Karpas-422 (cell line): ENCODE measurements around the gene ELK3. TPM values are rescaled to one million over a fixed set of nuclear protein-coding genes. Genes with fewer than 3 reads are reported as not detected.

ENCODE experiments used
- DNase-seq: peaks from one replicate; pipeline ENCODE4 v3.0.0-alpha.2; 2015
- H2AFZ ChIP-seq: fragments of 200-600 bp; sonication (generic); 2 replicates; pipeline ENCODE4 v1.6.1; 2014; ENCODE audit warnings: antibody characterized with exemption, low read length, mixed read lengths
- H3K27ac ChIP-seq: fragments of 200-600 bp; sonication (generic); 2 replicates; pipeline ENCODE4 v1.5.1; 2014; ENCODE audit warnings: mild to moderate bottlenecking, low read length, moderate library complexity
- H3K27me3 ChIP-seq: fragments of 200-600 bp; sonication (generic); 2 replicates; pipeline ENCODE4 v1.6.1; 2014; ENCODE audit warnings: low read length, mixed read lengths
- H3K36me3 ChIP-seq: fragments of 200-600 bp; sonication (generic); 2 replicates; pipeline ENCODE4 v1.6.1; 2014; ENCODE audit warnings: low read length, mixed read lengths; ENCODE audit not compliant: insufficient read depth
- H3K4me1 ChIP-seq: fragments of 200-600 bp; sonication (generic); 2 replicates; pipeline ENCODE4 v1.6.1; 2014; ENCODE audit warnings: mild to moderate bottlenecking, low read length, mixed read lengths
- H3K4me2 ChIP-seq: fragments of 200-600 bp; sonication (generic); 2 replicates; pipeline ENCODE4 v1.6.1; 2014; ENCODE audit warnings: low read length, low read depth, mild to moderate bottlenecking; ENCODE audit not compliant: poor library complexity, severe bottlenecking
- H3K4me3 ChIP-seq: fragments of 200-600 bp; sonication (generic); 2 replicates; pipeline ENCODE4 v1.5.1; 2014; ENCODE audit warnings: mild to moderate bottlenecking, antibody characterized with exemption, low read length, mixed read lengths
- H3K79me2 ChIP-seq: fragments of 200-600 bp; sonication (generic); 2 replicates; pipeline ENCODE4 v1.6.1; 2014; ENCODE audit warnings: mild to moderate bottlenecking, low read length, mixed read lengths
- H3K9ac ChIP-seq: fragments of 200-600 bp; sonication (generic); 2 replicates; pipeline ENCODE4 v1.6.0; 2014; ENCODE audit warnings: low read length
- H3K9me2 ChIP-seq: fragments of 200-600 bp; sonication (generic), shearing (Covaris generic); replicated peaks from 2 replicates; pipeline ENCODE4 v1.6.0; 2014; ENCODE audit warnings: mild to moderate bottlenecking, low read length, moderate library complexity; ENCODE audit not compliant: insufficient read depth
- H3K9me3 ChIP-seq: fragments of 300-700, 200-600 bp; sonication (generic); 2 replicates; pipeline ENCODE4 v1.6.1; 2014; ENCODE audit warnings: low read length, mixed read lengths
- H4K20me1 ChIP-seq: fragments of 200-600 bp; sonication (generic); 2 replicates; pipeline ENCODE4 v1.6.1; 2014; ENCODE audit warnings: mild to moderate bottlenecking, antibody characterized with exemption, low read length, low read depth; ENCODE audit not compliant: insufficient read depth
- total RNA-seq: library from RNA; depleted of rRNA; stranded (reverse); fragments of >200 nt; shearing (Covaris generic); gene quantifications from 2 replicates; pipeline ENCODE4 v1.2.3, GENCODE V29; 2014; ENCODE audit warnings: low replicate concordance

The ELK3 gene
- total RNA-seq, 1 experiment from 2014 or later, result 1.8 TPM

DNA sequence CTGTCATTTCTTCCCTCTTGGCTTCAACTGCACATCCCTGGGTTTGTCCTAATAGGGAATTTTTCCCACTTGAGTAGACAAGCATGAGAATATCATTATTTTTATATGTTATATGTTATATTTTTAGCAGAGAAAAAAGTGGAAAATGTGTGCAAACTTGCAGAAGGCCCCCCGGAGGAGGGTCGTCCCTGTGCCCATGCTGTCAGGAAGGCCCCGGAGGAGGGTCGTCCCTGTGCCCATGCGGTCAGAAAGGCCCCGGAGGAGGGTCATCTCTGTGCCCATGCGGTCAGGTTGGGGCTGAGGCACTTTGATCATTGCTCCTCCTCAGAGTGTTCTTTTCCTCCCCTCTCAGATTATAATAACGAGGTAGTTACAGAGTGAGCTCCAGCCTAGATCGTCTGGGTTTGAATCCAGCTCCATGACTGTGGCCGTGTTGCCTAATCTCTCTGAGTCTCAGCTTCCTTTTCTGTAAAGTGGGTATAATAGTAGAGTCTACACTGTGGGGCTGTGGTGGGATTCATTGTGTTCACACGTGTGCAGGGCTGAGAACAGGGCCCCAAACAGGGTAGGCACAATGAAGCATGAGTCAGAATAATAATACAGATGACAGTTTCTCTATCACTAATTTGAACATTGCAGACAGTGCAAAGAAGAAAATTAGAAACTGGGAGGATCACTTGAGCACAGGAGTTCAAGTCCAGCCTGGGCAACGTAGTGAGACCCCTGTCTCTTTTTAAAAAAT is 33.4 kb downstream of the ELK3 start:
- 0 out of 2 replicates have a peak, but pooled peaks cover 4% of the 10 kb centered on the region for H4K20me1 ChIP-seq
- no peak overlapping the region for H3K9ac ChIP-seq
- H3K9me3 ChIP-seq, result no peaks in the 10 kb centered on the region
- no peaks in the 10 kb centered on the region for H3K79me2 ChIP-seq
- no peaks in the 10 kb centered on the region for H3K36me3 ChIP-seq
- H3K4me3 ChIP-seq, result no peak overlapping the region
- DNase-seq, result no peak
- H3K27me3 ChIP-seq, result no peaks in the 10 kb centered on the region
- no peaks in the 10 kb centered on the region for H3K4me1 ChIP-seq
- H2AFZ ChIP-seq, result no peak overlapping the region
- H3K9me2 ChIP-seq, result no peaks in the 10 kb centered on the region
- no peak overlapping the region for H3K4me2 ChIP-seq
- no peak overlapping the region for H3K27ac ChIP-seq

DNA sequence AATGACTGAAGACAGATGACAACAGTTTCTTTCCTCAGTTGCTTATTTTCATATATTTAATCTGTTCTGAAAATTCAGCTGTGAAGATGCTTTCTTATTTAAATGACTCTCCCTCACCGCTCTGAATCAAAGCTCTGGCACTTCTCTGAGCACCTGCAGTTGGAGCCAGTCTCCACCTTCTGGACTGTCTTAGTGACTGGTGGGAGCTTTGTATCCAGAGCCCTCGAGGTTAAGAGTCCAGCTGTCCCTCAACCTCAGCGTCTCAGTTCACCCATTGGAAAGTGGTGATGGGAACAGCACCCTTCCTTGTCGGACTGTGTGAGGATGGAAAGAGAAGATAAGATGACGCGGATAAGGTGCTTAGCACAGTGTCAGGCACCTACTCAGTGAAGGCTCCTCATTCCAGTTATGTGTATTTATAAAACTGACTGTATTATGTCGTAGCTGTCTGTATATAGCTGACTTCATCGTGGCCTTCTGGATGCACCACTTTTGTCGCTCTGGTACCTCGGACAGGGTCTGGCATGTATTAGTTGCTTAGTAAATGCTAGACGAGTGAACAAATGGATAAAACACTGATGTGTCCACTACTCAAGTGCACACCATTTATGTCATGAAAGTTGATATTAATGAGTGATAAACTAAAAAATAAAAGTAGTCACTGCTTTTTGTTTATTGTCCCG is 34.5 kb downstream of the ELK3 start:
- Histone ChIP-seq H3K27me3 (no peaks in the 10 kb centered on the region), H3K9me2 (no peaks in the 10 kb centered on the region), H2AFZ (no peak overlapping the region), H4K20me1 (0 out of 2 replicates have a peak, but pooled peaks cover 4% of the 10 kb centered on the region), H3K4me2 (no peak overlapping the region), H3K4me1 (no peaks in the 10 kb centered on the region), H3K9ac (no peak overlapping the region), H3K27ac (no peak overlapping the region), H3K79me2 (no peaks in the 10 kb centered on the region), H3K4me3 (no peak overlapping the region), H3K36me3 (no peaks in the 10 kb centered on the region), H3K9me3 (no peaks in the 10 kb centered on the region)
- no peak for DNase-seq

DNA sequence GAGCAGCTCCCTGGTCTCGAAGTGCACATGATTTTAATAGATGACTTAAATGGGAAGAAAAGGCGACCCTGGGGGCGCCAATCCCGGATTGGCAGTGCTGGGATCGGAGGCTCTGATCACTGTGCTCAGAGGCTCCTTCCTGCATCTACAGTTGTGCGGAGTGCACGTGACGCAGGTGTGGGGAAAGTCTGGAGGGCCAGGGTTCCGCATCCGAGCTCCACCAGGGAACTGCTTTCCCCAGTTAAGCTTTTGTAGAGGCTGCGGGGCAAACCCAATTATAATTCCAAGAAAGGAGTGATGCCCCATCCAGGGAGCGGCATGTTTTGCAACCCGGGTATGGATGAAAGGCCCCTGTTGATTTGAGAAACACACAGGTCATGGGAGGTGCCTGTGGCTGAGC is 36.5 kb downstream of the ELK3 start:
- H3K36me3 ChIP-seq, result no peaks in the 10 kb centered on the region
- H4K20me1 ChIP-seq, result 0 out of 2 replicates have a peak, but pooled peaks cover 4% of the 10 kb centered on the region
- H3K9ac ChIP-seq, result no peak overlapping the region

DNA sequence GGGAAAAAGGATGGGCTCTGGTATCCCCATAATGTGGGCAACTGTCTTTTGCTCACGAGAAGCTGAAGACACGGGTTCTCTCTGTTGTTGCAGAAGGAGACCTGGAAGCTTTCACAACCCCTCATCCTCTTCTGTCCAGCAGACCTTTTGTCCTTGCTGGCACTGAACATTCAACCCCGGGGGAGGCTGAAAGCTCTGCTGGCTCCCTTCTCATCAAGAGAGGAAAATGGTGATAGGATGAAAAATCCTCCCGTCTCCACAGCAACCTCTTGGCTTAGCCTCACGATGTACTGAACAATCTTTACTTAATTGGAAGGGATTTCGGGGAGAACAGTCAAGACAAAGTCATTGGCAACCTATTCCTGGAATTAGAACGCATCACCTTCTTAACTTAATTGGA is 39.0 kb downstream of the ELK3 start:
- Histone ChIP-seq H3K9ac (no peak overlapping the region), H3K27ac (no peak overlapping the region), H3K4me1 (no peaks in the 10 kb centered on the region), H4K20me1 (0 out of 2 replicates have a peak, but pooled peaks cover 4% of the 10 kb centered on the region), H3K79me2 (no peaks in the 10 kb centered on the region), H3K4me2 (no peak overlapping the region), H3K9me3 (no peaks in the 10 kb centered on the region), H3K27me3 (no peaks in the 10 kb centered on the region), H2AFZ (no peak overlapping the region), H3K9me2 (no peaks in the 10 kb centered on the region), H3K36me3 (no peaks in the 10 kb centered on the region), H3K4me3 (no peak overlapping the region)
- no peak for DNase-seq

More for the DNA sequence above, 36.5 kb downstream of the ELK3 start:
- no peak for DNase-seq
- Histone ChIP-seq H3K4me3 (no peak overlapping the region), H3K79me2 (no peaks in the 10 kb centered on the region), H3K9me3 (no peaks in the 10 kb centered on the region), H2AFZ (no peak overlapping the region), H3K4me2 (no peak overlapping the region), H3K4me1 (no peaks in the 10 kb centered on the region), H3K27me3 (no peaks in the 10 kb centered on the region), H3K27ac (no peak overlapping the region), H3K9me2 (no peaks in the 10 kb centered on the region)

DNA sequence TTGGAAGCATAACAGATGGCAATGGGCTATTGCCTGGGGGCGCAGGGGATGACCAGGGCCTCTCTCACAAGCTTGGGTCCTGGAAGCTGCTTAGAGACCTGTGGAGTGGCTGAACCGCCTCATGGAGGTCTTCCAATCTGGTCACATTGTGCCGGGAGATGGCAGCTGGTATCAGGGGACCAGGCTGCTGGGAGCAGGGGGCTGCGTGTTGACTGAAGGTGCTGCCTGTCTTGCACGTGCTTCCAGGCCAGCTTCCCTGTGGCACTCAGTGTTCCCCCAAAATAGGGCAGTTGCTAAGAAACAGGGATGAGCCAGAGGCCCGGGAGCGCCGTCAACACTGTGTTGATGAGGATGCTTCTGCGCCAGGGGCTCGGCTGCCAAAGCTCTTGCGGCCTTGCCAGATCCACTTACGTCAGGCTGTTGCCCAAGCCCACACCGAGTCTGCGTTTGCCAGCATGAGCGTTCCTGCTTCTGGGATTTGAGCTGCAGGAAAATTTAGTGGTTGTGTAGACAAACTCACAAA is 39.8 kb downstream of the ELK3 start:
- Histone ChIP-seq H4K20me1 (0 out of 2 replicates have a peak, but pooled peaks cover 4% of the 10 kb centered on the region), H3K79me2 (no peaks in the 10 kb centered on the region)

DNA sequence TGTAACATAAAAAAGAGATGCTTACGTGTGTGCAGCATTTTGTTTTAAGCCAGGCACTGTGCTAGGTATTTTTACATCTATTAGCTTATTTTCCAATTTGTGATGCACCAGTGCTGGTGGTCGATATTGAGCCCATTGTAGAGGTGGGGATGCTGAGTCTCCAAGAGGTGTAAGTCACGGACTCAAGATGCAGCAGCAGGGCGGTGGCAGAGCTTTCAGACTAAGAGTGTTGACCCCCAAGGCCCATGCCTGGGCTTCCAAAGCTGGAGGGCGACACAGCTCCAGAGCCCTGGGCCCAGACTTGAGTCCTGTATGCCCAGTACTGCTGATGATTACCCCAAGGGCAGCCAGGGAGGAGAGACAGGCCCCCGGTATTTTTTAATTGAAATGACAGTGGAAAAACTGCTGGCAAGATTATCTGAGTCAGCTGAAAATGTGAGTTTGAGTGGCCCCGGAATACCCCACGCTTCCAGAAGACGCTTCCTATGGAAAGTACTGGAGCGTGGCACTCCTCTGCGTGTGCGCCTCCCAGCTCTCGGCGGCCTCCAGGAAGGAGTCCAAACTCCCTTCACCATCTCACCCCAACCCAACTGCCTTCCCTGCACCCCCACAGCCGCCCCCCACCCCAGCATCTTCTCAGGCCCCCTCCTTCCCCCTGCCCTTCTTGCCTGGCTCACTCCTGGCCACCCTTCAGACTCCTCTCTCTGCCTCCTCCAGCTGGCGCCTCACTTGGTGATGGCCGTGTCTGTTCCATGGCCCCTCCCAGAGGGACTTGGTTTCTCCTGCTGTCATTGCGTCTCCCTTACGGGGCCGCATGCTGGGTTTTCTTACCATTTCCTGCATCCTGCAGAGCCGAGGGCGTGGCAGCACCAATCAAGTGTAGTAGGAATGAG is 40.7 kb downstream of the ELK3 start:
- Histone ChIP-seq H4K20me1 (0 out of 2 replicates have a peak, but pooled peaks cover 4% of the 10 kb centered on the region), H3K9me2 (no peaks in the 10 kb centered on the region), H3K27ac (no peak overlapping the region), H3K4me3 (no peak overlapping the region), H3K9me3 (no peaks in the 10 kb centered on the region), H3K79me2 (no peaks in the 10 kb centered on the region), H3K9ac (no peak overlapping the region), H3K4me1 (no peaks in the 10 kb centered on the region), H2AFZ (no peak overlapping the region), H3K36me3 (no peaks in the 10 kb centered on the region), H3K4me2 (no peak overlapping the region), H3K27me3 (no peaks in the 10 kb centered on the region)
- DNase-seq, result no peak

More for the DNA sequence above, 39.8 kb downstream of the ELK3 start:
- no peak for DNase-seq
- no peak overlapping the region for H3K9ac ChIP-seq
- no peaks in the 10 kb centered on the region for H3K4me1 ChIP-seq
- no peak overlapping the region for H3K4me2 ChIP-seq
- no peaks in the 10 kb centered on the region for H3K9me3 ChIP-seq
- H3K36me3 ChIP-seq, result no peaks in the 10 kb centered on the region
- no peaks in the 10 kb centered on the region for H3K9me2 ChIP-seq
- no peak overlapping the region for H2AFZ ChIP-seq
- H3K4me3 ChIP-seq, result no peak overlapping the region
- H3K27ac ChIP-seq, result no peak overlapping the region
- no peaks in the 10 kb centered on the region for H3K27me3 ChIP-seq

DNA sequence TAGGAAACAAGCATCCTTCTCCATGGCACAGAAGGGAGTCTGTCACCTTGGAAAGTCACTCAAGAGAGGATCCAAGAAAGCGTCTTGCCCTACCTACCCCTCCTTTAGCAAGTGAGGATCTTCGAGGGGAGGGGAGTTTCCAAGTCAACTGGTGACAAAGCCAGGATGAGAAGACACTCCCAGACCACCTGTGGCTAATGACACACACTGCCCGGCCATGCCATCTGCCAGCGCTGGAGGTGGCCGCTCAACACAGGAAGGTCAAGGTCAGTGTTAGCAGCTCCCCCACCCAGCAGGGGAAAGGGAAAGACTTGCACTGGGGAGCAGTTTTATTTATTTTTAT is 41.3 kb downstream of the ELK3 start:
- Histone ChIP-seq H4K20me1 (0 out of 2 replicates have a peak, but pooled peaks cover 4% of the 10 kb centered on the region), H3K9me2 (no peaks in the 10 kb centered on the region), H3K4me1 (no peaks in the 10 kb centered on the region), H3K27me3 (no peaks in the 10 kb centered on the region), H3K4me3 (no peak overlapping the region), H3K9ac (no peak overlapping the region), H3K27ac (no peak overlapping the region), H2AFZ (no peak overlapping the region), H3K4me2 (no peak overlapping the region), H3K36me3 (no peaks in the 10 kb centered on the region), H3K79me2 (no peaks in the 10 kb centered on the region), H3K9me3 (no peaks in the 10 kb centered on the region)
- DNase-seq, result no peak
